Stimulated activated naive CD4-positive, alpha-beta T cell (primary cell): ENCODE results near the gene SPECC1.
"Not testable (repeated sequence)": the region's sequence is repeated elsewhere in the genome, so short reads cannot be mapped to it uniquely, and the experiment has no call there.

Experiments
- DNase-seq, 6 experiments: peaks; one replicate each; lab custom pipeline; 2025; lab: John Stamatoyannopoulos, UW

Gene SPECC1

DNA sequence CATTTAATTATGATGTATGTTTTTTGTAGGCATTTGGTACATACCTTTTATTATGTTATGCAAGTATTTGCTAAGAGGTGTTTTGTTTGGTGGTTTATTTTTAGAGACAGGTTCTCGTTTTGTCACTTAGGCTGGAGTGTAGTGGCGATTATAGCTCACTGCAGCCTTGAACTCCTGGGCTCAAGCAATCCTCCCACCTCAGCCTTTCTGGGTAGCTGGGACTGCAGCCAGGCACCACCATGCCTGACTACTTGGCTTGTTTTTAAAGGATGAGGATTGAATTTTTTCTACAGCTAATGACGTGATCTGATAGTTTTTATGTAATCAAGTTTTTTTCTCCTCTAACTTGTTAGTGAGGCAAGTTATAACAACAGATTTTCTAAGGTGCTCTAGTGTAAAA is 199.6 kb downstream of the SPECC1 start:
- DNase-seq: no peak

- DNase-seq: no peak
Observed at GRCh38 chr17:20210180-20210579, 201.0 kb downstream of the SPECC1 start.

GRCh38 chr17:20210614-20211013 is 201.5 kb downstream of the SPECC1 start:
- no peak for DNase-seq

DNA sequence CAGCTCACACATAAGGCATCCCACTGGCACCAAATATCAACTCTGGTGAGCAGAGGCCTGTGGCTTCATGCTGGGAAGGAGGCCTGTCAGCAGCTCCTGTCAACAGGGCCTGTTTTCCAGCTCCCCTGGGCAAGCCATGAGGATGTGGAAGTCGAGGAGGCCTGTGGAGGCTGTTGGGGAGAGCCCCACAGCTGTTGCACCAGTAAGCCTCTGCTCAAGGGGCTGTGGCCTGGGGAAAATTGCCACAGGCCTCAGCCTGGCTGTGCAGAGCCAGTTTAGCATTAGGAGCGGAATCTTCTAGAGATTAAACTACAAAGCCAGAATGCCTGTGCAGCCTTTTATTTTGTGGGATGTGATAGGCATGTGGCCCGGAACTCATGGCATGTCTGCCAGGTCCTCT is 202.1 kb downstream of the SPECC1 start:
- DNase-seq: no peak

DNA sequence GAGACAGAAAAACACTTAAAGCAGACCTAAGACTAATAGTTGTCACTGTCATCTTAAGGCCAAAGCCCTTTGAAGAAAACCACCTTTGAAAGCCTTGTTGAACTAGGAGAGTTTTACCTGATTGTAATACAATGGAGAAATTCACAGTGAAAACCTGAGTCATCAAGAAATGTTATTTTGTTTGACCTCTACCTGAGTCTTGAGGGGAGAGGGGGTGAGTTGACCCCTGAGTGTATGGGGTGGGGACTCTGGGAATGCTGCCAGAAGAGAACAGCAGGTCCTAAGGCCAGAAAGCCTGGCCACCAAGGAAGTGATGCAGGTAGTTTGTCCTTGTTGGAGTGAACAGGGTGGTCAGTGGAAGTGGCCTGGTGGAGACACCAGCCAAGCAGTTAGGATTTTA is 204.3 kb downstream of the SPECC1 start:
- no peak for DNase-seq

GRCh38 chr17:20214794-20215193 is 205.6 kb downstream of the SPECC1 start:
- DNase-seq: no peak

GRCh38 chr17:20216154-20216815 is 207.1 kb downstream of the SPECC1 start:
- DNase-seq: no peak

GRCh38 chr17:20216853-20217252 is 207.7 kb downstream of the SPECC1 start:
- DNase-seq: no peak

- no peak for DNase-seq
Observed at GRCh38 chr17:20217677-20218076, 208.5 kb downstream of the SPECC1 start.

- DNase-seq: no peak
Observed at GRCh38 chr17:20218272-20218671, 209.1 kb downstream of the SPECC1 start.

DNA sequence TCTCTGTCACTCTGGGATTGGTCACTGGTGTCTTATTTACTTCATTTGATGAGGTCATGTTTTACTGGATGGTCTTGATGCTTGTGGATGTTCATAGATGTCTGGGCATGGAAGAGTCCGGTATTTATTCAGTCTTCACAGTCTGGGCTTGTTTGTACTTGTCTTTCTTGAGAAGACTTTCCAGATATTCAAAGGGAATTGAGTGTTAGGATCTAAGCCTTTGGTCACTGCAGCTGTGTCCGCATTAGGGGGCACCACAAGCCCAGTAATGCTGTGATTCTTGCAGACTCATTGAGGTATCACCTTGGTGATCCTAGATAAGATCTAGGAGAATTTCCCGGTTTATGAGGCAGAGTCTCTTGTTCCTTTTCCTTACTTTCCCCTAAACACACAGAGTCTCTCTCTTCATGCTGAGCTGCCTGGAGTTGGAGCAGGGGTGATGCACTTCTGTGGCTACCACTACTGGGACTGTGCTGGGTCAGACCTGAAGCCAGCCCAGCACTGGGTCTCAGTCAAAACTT is 214.7 kb downstream of the SPECC1 start:
- DNase-seq: no peak

DNA sequence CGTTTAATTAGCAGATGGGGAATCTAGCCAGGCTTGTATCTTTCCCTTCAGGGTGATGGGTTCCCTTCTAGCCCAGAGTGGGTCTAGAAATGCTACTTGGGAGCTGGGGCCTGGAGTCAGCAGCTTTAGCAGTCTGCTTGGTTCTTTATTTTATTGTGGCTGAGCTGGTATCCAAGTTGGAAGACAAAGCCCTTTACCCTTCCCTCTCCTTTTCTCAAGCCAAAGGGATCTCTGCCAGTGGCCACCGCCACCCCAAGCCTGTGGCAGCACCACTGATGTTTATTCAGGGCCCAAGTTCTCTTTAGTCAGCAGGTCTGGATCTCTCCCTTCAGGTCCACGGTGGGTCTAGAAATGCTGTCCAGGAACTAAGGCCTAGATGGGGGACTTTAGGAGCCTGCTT is 215.2 kb downstream of the SPECC1 start:
- DNase-seq: no peak

DNA sequence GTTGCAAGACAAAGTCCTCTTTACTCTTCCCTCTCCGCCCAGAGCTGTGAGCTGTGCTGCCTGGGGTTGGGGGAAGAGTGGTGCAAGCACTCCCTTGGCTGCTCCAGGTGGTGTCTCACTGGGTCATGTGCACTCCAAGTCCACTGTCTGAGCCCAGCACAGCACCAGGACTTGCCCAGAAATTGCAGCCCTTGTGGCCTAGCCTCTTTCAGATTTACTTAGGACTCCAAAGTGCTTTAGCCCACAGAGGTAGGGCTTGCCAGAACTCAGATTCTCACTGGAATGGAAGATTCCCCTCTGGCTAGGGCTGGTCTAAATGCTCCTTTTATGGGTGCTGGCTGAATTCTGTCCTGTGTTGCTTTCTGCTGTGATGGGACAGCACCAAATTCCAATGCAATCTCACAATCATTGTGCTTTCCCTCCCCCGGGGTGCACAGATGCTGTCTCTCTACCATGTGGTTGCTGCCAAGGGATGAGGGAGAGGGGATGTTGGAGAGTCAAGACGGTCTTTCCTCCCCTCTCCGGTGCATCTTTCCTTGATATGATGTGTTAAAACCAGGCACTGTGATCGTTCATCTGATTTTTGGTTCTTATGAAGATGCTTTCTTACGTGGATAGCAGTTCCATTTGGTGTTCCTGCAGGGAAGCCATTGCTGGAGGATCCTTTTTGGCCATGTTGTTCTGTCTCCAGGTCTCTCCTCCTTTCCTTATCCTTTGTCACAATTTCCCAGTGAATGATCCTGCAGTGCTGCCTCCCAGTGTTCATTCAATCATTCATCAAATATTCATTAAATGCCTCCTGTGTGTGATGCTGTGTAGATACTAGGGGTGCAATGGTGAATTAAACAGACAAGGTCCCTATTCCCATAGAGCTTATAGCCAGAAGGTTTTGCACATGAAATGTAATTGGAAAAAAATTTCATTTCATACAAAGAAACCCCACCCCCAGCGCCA is 216.3 kb downstream of the SPECC1 start:
- DNase-seq: no peak

DNA sequence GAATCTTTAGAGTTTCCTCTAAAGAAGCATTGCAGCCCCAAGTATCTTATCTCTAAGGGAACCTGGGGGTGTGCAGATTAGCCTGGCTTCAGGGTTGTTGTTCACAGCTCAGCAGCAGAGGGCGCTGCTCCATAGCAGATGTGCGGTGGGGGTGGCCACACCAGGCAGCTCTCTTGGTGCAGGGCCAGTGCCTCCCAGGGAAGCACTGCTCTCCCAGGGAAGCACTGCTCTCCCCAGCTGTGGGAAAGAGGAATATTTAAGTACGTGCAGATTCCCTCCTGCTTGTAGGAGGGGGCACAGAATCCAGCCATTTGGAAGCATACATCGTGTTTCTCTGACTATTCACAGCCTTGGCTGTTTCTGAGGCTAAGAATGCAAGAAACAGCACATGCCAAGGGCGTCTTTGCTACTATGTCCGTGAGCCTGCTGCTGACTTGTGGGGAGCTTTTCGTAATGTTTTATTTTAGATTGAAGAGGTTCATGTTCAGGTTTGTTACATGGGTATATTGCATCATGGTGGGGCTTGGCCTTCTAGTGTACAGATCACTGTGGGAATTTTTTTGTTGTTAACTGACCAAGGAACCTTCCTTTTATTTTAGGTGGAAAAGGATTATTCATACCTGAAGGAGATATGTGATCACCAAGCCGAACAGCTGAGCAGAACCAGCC is 217.8 kb downstream of the SPECC1 start:
- peak; percentile 57 to 88 (median 73) for DNase-seq

- not testable (repeated sequence) for DNase-seq
Observed at GRCh38 chr17:20227720-20228370, 218.7 kb downstream of the SPECC1 start.

GRCh38 chr17:20228410-20228809 is 219.3 kb downstream of the SPECC1 start:
- no peak for DNase-seq

DNA sequence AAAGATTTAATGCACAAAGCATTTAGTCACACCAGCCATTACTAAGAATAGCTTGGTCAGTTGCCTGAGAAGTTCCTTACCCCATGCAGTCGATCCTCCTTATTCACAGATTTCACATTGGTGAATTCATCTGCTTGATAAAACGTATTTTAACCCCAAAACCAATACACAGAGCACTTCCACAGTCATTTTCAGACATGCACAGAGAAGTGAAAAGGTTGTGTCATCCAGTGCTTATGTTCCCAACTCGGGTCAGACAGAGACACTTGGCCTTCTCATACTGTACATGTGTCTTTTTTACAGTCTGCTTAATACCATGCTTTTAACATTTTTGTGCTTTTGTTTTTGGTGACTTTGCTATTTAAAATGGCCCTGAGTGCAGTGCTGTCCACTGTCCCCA is 219.7 kb downstream of the SPECC1 start:
- no peak for DNase-seq

DNA sequence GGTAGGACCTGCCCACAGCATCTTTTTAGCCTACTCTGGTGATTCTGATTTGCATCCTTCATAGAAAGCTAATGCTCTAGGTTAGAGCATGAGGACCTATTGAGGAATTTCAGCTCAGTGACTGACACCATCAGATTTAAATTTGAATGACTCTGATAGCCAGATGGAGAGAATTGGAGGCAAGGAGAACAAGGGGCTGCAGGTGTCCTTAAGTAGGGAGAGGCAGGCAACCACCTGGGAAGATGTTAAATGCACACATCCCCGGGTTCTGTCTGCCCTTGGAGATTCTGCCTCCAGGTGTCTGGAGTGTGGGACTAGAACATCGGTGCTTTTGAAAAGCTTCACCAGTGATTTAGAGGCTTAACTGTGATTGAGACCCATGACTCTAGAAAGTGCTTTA is 221.8 kb downstream of the SPECC1 start:
- no peak for DNase-seq

DNA sequence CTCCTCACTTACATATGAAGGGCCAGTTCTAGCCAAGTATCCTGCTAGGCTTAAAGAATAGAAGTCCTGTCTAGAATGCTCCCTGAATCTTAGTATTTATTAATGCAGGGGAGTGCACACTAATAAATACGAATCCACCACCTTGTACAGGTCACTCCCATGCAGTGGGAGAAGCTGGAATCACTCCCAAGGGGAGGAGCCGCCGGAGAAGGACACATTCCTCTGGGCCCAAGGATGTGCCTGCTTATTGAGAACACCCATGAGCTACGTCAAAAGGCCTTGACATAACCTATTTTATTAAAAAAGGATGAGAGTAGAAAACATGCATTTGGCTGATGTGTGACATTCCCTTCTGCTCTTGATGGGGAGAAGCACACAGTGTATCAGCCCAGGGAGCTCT is 223.5 kb downstream of the SPECC1 start:
- no peak for DNase-seq

GRCh38 chr17:20234276-20234675 is 225.1 kb downstream of the SPECC1 start:
- DNase-seq: peak in 5 of 6 experiments; percentile 9 to 72 (median 62)

GRCh38 chr17:20235747-20236146 is 226.6 kb downstream of the SPECC1 start:
- DNase-seq: no peak
